HL-60/S4 treated with phorbol 12-myristate 13-acetate at 8.2 ng/mL for 4 days and 3 days (cell line): ENCODE data around the gene SOX12.

Source experiments
- in situ Hi-C: fragments of 300-500 bp; cut with MboI; formaldehyde crosslinking; loops from 2 replicates; pipeline ENCODE4 v1.15.0; 2022; ENCODE audit warnings: low sequenced_read_pairs

SOX12 gene

DNA sequence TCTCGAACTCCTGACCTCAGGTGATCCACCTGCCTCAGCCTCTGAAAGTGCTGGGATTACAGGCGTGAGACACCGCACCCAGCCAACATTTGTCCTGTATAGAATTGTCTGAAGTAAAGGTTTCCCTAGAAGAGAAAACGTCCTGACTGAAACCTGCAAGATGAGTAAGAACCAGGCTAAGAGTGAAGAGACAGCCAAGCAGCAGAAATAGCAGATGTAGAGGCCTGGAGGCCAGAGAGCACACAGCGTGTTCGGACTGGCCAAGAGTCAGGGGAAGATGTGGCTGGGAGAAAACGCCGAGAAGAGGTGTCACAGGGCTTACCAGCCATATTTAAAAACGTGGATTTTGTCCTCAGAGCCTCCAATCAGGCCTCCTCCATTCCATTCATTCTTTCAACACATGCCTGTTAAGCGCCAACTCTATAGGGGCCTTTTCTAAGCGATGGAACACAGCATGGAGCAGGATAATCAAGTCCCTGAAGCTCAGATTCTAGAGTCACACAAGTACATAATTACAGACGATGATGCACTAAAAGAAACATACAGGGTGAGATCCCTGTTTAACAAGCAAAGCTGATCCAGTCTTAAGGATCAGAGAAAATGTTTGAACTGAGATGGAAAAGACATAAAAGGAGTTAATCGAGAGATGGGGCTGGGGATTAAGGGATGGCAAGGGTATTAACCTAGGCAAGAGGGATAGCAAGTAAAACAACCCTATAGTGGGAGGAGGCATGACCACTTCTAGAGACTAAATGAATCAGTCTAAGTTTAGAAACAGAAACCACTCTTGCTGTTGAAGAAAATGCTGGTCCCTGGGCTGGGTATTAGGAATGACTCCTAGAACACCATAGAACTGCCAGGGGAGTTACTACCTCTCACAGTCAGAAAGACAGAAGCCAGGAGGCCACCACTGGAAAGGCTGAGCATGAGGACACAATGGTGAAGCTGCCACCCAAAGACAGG is 23.2 kb upstream of the SOX12 start:
- in situ Hi-C loops = no loop called here

DNA sequence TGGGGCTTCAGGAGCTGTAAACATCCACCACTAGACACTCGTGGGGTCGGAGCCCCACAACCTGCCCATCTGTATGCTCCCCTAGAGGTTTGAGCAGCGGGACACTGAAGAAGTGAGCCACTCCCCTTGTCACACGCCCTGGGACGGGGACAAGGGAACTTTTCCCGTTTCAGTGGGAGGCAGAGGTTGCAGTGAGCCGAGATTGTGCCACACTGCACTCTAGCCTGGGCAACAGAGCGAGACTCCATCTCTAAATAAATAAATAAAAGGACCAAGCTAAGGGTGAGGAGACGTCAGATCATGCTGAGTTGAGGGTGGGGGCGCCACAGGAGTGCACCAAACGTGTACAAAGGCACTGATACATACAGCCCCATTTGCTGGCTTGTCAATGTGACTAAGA is 19.6 kb upstream of the SOX12 start:
- in situ Hi-C loops = no loop called here

- in situ Hi-C loops = no loop called here
These were observed 16.8 kb upstream of the SOX12 start for GRCh38 chr20:308427-309038.

- in situ Hi-C loops = no loop called here
These were observed 16.0 kb upstream of the SOX12 start for GRCh38 chr20:309306-309840.

DNA sequence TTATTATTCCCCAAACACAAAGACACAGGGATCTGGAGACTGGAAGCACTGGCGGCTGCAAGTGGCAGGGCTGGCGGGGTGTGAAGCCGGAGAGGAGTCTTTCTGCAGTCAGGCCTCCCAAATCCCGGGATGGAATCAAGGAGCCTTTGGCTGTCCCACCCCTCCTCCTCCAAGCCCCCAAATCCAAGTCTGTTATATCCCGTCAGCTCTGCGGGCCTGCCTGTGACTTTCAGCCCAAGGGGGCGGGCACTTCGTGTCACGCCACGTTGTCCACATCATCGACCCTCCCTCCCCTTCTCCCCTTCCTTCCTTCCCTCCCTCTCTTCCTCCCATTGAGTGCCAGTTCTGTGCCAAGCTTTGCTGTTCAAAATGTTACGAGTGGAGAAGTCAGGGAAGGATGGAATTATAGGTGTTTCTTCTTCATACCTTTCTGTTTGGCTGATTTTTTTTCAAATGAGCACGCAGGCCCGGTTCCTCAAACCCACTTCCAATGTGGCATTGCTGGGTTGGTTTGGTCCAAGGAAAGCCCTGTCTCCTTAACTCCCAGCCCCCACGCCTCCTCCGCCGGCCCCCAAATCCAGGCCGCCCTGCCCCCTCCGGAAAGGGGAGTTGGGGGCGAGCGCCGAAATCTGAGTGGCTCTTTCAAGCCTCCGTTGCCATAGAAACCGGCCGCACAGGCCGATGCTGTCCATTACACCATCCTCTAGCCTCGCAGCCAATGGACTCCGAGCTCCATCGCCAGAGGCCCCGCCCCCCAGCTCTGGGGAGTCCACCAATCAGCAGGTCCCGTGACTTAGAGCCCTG is 15.3 kb upstream of the SOX12 start:
- in situ Hi-C loops = no loop called here

GRCh38 chr20:310645-311044 is 14.7 kb upstream of the SOX12 start:
- in situ Hi-C loops = no loop called here

DNA sequence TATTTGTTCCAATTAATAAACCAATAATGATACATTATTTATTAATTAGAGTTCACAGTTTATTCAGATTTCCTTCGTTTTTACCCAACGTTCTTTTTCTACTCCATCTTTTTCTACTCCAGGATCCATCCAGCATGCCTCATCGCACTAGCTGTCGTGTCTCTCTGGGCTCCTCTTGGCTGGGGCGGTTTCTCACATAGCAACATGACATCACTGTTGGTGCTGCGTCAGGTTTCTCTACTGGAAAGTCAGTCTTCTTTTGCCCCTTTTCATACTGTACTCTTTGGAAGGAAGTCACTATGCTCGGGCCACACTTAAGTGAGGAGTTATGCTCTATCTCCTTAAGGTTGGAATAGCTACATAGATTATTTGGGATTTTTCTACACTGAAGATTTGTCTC is 13.7 kb upstream of the SOX12 start:
- in situ Hi-C loops = no loop called here

DNA sequence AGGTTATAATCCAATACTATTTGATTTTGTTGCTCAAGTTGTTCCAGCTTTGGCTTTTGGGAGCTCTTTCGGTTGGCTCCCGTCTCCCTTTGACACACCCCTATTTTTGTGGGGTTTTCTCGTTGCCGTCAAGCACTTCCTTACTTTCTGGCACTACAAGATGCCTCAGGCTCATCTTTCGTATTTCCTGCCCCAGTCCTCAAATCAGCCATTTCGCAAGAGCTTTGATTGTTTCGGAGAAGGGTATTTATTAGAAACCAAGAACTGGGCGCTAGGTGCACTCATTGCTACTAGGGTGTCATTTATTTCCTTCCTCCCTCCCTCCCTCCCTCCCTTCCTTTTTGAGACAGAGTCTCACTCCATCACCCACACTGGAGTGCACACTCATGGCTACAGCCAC is 13.3 kb upstream of the SOX12 start:
- in situ Hi-C loops = no loop called here

- in situ Hi-C loops = no loop called here
These were observed 12.5 kb upstream of the SOX12 start for GRCh38 chr20:312866-313265.

- in situ Hi-C loops = no loop called here
These were observed 11.9 kb upstream of the SOX12 start for GRCh38 chr20:313402-313801.

- in situ Hi-C loops = no loop called here
These were observed 11.4 kb upstream of the SOX12 start for GRCh38 chr20:313948-314347.

DNA sequence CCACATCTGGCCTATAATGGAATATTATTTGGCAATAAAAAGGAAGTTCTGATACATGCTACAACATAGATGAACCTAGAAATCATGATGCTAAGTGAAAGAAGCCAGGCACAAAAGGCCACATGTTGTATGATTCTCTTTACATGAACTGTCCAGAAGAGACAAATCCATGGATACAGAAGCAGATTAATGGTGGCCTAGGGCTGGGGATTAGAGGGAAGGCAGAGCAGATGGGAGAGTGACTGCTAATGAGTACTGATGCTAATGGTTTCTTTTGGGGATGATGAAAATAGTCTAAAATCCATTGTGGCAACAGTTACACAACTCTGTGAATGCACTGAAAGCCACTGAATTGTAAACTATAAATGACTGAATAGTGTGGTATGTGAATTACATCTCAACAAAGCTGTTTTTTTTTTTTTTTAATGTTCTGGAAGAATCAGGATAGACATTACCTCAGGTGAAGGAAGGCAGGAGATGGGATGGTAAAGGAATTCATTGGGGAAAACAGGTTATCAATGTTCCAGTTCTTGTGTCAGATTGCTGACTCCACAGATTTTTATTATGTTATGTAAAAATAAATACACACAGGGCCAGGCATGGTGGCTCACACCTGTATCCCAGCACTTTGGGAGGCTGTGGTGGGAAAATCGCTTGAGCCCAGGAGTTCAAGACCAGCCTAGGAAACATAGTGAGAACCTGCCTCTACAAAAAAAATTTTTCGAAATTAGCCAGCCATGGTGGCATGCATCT is 8.9 kb upstream of the SOX12 start:
- in situ Hi-C loops = no loop called here

DNA sequence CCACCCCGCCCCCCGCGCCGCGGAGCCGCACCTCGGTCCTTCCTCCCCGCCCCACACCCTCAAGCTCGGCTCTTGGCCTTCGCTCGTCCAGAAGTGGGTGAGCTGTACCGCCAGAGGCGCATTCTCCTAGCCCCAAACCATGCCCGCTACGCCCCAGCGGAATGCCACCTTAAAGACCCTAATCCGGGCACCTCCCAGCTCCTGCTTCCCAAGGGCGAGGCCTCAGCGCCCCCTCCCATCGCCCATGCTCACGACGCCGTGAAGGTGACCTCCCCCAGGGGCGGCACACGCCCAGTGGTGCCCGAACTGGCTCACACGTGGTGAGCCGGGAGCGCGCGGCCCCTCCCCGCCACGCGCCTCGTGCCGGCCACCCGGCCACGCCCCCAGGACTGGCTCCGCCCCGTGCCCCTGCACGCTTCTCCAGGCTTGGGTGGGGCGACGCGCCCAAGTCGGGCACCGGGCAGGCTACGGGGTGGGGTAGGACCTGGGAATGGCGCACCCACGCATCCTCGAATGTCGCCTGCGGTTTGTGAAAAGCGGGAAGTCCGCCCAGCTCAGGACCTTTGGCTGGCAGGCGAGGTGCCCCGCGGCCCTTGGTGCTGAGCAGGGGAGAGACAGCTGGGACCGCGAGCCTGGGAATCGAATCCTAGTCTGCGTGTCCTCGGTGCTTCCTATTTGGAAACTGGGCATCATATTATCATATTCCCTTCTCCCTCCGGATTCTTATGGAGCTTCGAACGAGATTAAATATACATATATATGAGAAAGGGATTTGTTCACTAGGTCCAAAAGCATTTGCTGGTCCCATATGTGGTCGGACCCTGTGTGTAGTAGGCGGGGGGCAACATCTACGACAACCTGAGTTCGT is 941 bp upstream of the SOX12 start:
- in situ Hi-C loops = no loop called here

DNA sequence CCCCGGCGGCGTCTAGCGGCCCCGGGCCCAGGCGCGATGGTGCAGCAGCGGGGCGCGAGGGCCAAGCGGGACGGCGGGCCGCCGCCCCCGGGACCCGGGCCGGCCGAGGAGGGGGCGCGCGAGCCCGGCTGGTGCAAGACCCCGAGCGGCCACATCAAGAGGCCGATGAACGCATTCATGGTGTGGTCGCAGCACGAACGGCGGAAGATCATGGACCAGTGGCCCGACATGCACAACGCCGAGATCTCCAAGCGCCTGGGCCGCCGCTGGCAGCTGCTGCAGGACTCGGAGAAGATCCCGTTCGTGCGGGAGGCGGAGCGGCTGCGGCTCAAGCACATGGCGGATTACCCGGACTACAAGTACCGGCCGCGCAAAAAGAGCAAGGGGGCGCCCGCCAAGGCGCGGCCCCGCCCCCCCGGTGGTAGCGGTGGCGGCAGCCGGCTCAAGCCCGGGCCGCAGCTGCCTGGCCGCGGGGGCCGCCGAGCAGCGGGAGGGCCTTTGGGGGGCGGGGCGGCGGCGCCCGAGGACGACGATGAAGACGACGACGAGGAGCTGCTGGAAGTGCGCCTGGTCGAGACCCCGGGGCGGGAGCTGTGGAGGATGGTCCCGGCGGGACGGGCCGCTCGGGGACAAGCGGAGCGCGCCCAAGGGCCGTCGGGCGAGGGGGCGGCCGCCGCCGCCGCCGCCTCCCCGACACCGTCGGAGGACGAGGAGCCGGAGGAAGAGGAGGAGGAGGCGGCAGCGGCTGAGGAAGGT is 715 bp downstream of the SOX12 start:
- in situ Hi-C loops = no loop called here

GRCh38 chr20:326645-327185 is 1.4 kb downstream of the SOX12 start:
- in situ Hi-C loops = no loop called here

- in situ Hi-C loops = no loop called here
These were observed 2.1 kb downstream of the SOX12 start for GRCh38 chr20:327186-328026.

GRCh38 chr20:328027-328974 is 2.9 kb downstream of the SOX12 start:
- in situ Hi-C loops = no loop called here
